ENCODE measurements around the gene SMLR1. TPM values are rescaled to one million over a fixed set of nuclear protein-coding genes. Genes with fewer than 3 reads are reported as not detected.

SMLR1 gene
- total and polyA plus RNA-seq, 8 donors, result 0.05 to 0.15 (median 0.12) TPM; not detected in 3

DNA sequence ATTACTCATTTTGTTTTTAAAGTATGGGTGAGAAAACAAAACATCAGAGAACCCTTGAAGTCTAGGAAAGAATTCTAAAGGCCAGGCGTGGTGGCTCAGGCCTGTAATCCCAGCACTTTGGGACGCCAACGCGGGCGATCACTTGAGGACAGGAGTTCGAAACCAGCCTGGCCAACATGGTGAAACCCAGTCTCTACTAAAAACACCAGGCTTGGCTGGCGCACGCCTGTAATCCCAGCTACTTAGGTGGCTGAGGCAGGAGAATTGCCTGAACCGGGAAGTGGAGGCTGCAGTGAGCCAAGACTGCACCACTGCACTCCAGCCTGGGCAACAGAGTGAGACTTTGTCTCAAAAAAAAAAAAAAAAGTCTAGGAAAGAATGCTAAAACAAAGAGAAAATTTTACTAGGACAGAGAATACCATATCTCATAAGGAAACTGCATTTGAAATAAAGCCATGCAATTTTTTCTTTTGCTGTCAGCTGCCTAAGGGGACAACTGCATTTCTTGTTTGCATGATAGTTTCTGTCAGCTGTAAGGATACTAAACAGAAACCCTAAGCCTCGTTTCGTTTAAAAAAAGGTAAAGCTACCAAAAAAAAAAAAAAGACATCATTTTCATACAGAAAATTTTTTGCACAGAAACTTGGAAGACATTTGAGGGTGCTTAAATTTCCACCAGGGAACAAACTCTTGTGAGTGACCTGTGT, 32.1 kb downstream of the SMLR1 start:
- H3K27me3 ChIP-seq, result no peaks in the 10 kb centered on the region
- no peak for FAIRE-seq
- TF ChIP-seq, protein P1, sequence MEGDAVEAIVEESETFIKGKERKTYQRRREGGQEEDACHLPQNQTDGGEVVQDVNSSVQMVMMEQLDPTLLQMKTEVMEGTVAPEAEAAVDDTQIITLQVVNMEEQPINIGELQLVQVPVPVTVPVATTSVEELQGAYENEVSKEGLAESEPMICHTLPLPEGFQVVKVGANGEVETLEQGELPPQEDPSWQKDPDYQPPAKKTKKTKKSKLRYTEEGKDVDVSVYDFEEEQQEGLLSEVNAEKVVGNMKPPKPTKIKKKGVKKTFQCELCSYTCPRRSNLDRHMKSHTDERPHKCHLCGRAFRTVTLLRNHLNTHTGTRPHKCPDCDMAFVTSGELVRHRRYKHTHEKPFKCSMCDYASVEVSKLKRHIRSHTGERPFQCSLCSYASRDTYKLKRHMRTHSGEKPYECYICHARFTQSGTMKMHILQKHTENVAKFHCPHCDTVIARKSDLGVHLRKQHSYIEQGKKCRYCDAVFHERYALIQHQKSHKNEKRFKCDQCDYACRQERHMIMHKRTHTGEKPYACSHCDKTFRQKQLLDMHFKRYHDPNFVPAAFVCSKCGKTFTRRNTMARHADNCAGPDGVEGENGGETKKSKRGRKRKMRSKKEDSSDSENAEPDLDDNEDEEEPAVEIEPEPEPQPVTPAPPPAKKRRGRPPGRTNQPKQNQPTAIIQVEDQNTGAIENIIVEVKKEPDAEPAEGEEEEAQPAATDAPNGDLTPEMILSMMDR (IDR thresholded peaks at IDR 0.05), result no peak
- no peaks in the 10 kb centered on the region for H3K9me3 ChIP-seq
- DNase-seq, result no peak
- H3K4me3 ChIP-seq, result no peak overlapping the region
- 90 to 91% methylated on average over 11 of the region's 11 CpGs for WGBS, 2 donors
- no peaks in the 10 kb centered on the region for H3K4me1 ChIP-seq
- intact Hi-C loops (cut with DNase I), result loop anchor here in 1 of 3 donors (10.0 kb wide), 1 partner anchor 545 kb away; no protein-coding TSS in a partner anchor
- no peak overlapping the region for H3K27ac ChIP-seq
- no peaks in the 10 kb centered on the region for H3K36me3 ChIP-seq
- no peak for ATAC-seq

DNA sequence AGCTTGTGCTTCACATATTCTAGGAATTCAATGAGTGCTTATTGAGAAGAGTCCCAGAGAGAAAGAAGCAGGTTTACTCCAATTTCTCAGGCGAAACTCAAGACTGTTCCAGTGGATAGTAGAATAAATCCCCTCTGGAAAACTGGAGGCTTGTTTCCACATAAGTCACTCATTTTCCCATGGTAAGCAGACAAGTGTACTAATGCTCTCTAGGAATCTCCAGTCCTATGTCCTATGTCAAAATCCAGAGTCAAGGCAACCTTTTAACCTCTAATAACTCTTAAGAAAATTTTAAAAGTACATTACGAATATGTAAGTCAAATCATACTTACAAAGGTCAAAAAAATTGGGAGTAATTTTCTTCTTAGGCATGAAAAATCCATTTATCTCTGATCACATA, 35.2 kb downstream of the SMLR1 start:
- TF ChIP-seq, protein P1 (IDR thresholded peaks at IDR 0.05), result no peak
- no peaks in the 10 kb centered on the region for H3K27me3 ChIP-seq
- H3K4me3 ChIP-seq, result no peak overlapping the region
- no peaks in the 10 kb centered on the region for H3K9me3 ChIP-seq
- ATAC-seq (no peak), FAIRE-seq (no peak), DNase-seq (no peak)
- intact Hi-C loops (cut with DNase I), result no loop called here
- 72 to 94% methylated on average over 2 of the region's 2 CpGs for WGBS, 2 donors
- H3K27ac ChIP-seq, result no peak overlapping the region
- no peaks in the 10 kb centered on the region for H3K36me3 ChIP-seq
- H3K4me1 ChIP-seq, result no peaks in the 10 kb centered on the region

DNA sequence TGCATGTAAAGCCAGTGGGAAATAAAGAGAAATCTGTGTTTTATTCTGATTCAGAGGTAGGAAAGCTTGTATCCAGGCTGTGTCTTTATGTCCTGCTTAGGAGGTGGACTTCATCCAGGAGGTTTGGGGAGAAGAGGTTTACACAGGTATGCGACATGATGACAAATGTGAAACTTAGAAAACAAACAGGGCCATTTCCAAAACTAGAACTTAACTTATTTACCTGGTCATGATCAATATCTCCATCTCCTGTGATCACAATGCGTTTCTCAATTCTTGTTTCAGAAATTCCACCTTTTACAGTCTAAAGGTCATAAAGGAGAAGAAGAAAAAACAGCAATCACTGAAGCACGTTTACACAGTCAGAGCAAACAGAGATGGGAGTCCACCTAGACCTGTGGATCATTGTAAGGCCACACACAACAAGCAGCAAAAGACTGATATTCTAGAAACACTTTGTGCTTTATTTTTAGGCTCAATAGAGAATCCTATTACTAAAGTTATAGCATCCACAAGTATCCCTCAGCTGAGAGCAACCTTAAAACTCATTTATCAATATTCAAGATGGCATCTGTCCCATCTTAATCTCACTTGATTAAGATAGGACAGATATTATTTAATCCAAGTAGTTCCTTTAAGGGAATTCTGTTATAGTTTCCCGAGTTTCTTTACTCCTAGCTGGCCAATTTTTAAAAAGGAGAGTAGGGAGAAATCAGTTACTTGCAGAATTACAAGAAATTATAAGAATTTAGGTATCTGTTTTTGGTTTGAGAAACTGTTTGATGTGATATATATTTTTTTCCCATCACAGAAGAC, 36.4 kb downstream of the SMLR1 start:
- 48 to 50% methylated on average over 4 of the region's 4 CpGs for WGBS, 2 donors
- intact Hi-C loops (cut with DNase I), result no loop called here
- no peaks in the 10 kb centered on the region for H3K9me3 ChIP-seq
- TF ChIP-seq, protein P1 (IDR thresholded peaks at IDR 0.05), result no peak
- no peaks in the 10 kb centered on the region for H3K4me1 ChIP-seq
- no peak for DNase-seq
- H3K4me3 ChIP-seq, result no peak overlapping the region
- H3K36me3 ChIP-seq, result no peaks in the 10 kb centered on the region
- no peaks in the 10 kb centered on the region for H3K27me3 ChIP-seq
- FAIRE-seq, result no peak
- no peak for ATAC-seq
- no peak overlapping the region for H3K27ac ChIP-seq

DNA sequence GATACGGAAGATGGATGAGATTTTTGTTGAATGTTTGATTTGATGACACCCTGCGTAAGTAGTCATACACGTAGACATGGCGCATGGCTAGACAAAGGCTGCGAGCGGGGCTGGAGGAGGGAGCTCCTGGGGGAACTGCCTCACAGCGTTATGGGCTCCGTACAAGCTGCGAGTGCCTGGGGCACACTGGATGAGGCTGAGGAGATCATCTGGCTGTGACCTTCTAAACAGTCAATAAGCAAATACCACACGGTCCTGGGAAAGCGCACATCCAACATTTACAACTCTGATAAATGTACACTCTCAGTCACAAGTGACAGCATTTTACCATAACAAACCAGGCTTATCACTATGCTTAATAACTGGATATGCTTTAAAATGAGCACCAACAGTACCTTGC, 37.1 kb downstream of the SMLR1 start:
- Histone ChIP-seq H3K4me3 (no peak overlapping the region), H3K27me3 (no peaks in the 10 kb centered on the region), H3K4me1 (no peaks in the 10 kb centered on the region), H3K27ac (no peak overlapping the region), H3K9me3 (no peaks in the 10 kb centered on the region), H3K36me3 (no peaks in the 10 kb centered on the region)
- intact Hi-C loops (cut with DNase I), result no loop called here
- no peak for FAIRE-seq
- no peak for DNase-seq
- ATAC-seq, result no peak
- TF ChIP-seq, protein P1 (IDR thresholded peaks at IDR 0.05), result no peak
- 87% methylated on average over 11 of the region's 11 CpGs for WGBS, 2 donors

DNA sequence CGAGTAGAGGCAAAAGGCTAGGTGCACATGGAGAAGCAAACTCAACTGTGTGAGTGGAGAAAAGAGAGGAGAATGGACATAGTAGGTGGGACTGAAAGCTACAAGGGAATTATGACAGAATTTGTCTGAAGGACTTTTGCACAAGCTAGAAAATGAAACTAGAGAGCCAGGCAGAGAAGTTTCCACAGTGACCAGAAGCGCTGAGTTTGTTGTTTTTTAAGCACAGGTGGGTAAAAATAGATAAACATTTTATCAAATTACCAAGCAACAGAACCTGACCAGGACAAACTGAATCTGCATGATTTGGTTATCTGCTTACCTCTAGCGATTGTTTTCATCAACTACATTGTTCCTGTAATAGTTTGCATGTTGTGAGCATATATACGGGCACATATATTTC, 38.6 kb downstream of the SMLR1 start:
- ATAC-seq, result no peak
- no peaks in the 10 kb centered on the region for H3K27me3 ChIP-seq
- TF ChIP-seq, protein P1 (IDR thresholded peaks at IDR 0.05), result no peak

More for the DNA sequence above, 38.6 kb downstream of the SMLR1 start:
- Histone ChIP-seq H3K36me3 (no peaks in the 10 kb centered on the region), H3K27ac (no peak overlapping the region), H3K9me3 (no peaks in the 10 kb centered on the region), H3K4me1 (no peaks in the 10 kb centered on the region), H3K4me3 (no peak overlapping the region)
- DNase-seq, result no peak
- FAIRE-seq, result no peak
- intact Hi-C loops (cut with DNase I), result no loop called here
- 87 to 88% methylated on average over 4 of the region's 4 CpGs for WGBS, 2 donors
